GM19438 (cell line): Measurements from ENCODE around the gene USB1.
"Not testable (repeated sequence)": the region's sequence is repeated elsewhere in the genome, so short reads cannot be mapped to it uniquely, and the experiment has no call there.

Experiments used
- ATAC-seq: cut with Tn5 transposase; IDR thresholded peaks from one replicate; pipeline ENCODE4 v1.9.1; 2021; ENCODE audit warnings: low read depth; ENCODE audit not compliant: unreplicated experiment

The USB1 gene

GRCh38 chr16:57993897-57994296, 7.3 kb upstream of the USB1 start:
- no peak for ATAC-seq

GRCh38 chr16:57994361-57994760, 6.8 kb upstream of the USB1 start:
- no peak for ATAC-seq

- peak; percentile 53 for ATAC-seq
Observed at GRCh38 chr16:57994778-57995177, 6.4 kb upstream of the USB1 start.

GRCh38 chr16:57995721-57996405, 5.3 kb upstream of the USB1 start:
- ATAC-seq: no peak

GRCh38 chr16:57996406-57997175, 4.6 kb upstream of the USB1 start:
- ATAC-seq: no peak

GRCh38 chr16:57997176-57997527, 4.1 kb upstream of the USB1 start:
- no peak for ATAC-seq

- no peak for ATAC-seq
Observed at GRCh38 chr16:57997528-57998265, 3.5 kb upstream of the USB1 start.

GRCh38 chr16:57998486-57998885, 2.7 kb upstream of the USB1 start:
- no peak for ATAC-seq

GRCh38 chr16:57998992-57999365, 2.2 kb upstream of the USB1 start:
- no peak for ATAC-seq

- no peak for ATAC-seq
Observed at GRCh38 chr16:57999366-57999970, 1.7 kb upstream of the USB1 start.

- peak; percentile 18 for ATAC-seq
Observed at GRCh38 chr16:57999971-58000705, 1.1 kb upstream of the USB1 start, which contains the start of gene ZNF319. ZNF319 (minus strand) TSS chr16:58000672; CDS start chr16:57998265, 2,407 bp downstream.

GRCh38 chr16:58001781-58002415, 691 bp downstream of the USB1 start:
- no peak for ATAC-seq

- ATAC-seq: no peak
Observed at GRCh38 chr16:58002416-58002800, 1.2 kb downstream of the USB1 start.

- ATAC-seq: no peak
Observed at GRCh38 chr16:58002936-58003335, 1.7 kb downstream of the USB1 start.

- ATAC-seq: not testable (repeated sequence)
Observed at GRCh38 chr16:58004736-58005135, 3.5 kb downstream of the USB1 start.

- ATAC-seq: no peak
Observed at GRCh38 chr16:58009856-58010416, 8.7 kb downstream of the USB1 start.

- ATAC-seq: no peak
Observed at GRCh38 chr16:58010886-58011285, 9.7 kb downstream of the USB1 start.

- no peak for ATAC-seq
Observed at GRCh38 chr16:58011652-58012051, 10.4 kb downstream of the USB1 start.

- ATAC-seq: no peak
Observed at GRCh38 chr16:58012481-58012880, 11.3 kb downstream of the USB1 start.
